Non-pigmented ciliary epithelial cell (primary cell): ENCODE measurements around the gene GHR.
A peak's percentile ranks its signal among the peaks of the same experiment; 100 is the strongest.
"Not testable (repeated sequence)": the region's sequence is repeated elsewhere in the genome, so short reads cannot be mapped to it uniquely, and the experiment has no call there.

ENCODE experiments used
- DNase-seq: peaks from one replicate; pipeline ENCODE4 v3.0.0-alpha.2; 2010; ENCODE audit warnings: low read depth

GHR gene

DNA sequence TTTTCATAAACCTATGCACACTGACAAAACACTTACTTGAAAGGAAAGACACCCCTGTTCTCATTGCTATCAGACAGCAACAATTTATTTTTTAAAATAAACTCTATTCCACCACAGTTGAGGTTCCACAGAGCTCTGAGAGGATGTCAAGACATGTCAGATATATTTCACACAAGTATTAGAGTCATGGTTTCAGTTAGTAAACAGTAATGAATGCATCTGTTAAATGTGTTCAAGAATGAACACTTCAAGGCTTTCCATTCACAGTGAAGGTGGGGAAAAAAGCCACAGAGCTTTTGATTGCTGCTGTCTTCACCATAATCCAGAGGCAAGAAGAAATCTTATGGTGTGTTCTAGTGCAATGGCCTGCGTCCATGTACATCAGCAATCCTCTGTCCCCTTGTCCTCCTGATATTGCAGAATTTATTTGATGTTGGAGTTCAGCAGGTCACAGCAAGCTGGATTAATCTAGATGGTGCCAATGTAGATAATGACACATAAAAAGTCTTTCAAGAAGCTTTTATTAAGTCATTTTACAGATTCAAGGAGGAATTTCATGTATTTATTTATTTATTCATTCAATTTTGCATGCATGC is 146.8 kb downstream of the GHR start:
- no peak for DNase-seq

DNA sequence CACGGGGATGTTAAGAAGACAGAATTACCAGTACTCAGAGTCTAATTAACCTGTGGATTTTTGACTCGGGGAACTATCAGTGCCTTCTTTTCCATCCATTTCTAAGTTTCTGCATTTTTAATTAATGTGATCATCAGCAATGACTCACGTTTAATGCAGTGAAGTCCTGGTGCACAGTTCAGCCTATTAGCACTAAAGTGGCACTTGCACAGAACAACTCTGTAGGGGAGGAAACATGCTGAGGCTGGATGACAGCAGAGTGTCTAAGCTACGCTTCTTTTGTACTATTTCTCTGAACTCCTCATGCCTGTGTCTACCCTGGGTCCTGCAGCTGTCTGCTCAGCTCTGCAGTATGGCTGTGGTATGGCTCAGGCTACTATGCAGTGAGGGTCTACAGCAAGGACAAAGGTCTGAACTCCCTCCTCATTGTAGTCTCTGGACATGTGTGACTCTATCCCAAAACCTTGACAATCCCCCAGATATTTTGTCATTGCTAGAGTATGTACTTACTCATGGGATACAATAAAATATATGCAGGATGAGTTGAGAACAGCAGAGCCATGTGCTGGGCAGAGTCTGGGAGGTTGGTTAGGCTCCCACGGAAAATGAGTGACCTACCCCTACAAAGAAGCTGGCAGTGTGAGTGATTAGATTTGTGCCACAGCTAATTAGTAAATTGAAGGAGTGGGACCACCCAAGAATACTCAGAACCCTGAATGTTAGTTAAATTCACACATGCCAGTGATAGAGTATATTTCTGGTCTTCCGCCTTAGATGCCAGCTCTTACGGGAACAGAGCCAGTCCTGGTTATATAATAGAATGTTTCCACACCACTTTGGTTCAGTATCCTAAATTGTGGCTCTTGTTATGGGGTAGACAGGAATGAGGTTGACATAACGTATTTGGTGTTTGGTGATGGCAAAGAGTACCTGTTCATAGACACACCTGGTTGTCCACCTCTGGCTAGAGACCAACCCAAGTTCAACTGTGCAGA is 148.0 kb downstream of the GHR start:
- DNase-seq = no peak

DNA sequence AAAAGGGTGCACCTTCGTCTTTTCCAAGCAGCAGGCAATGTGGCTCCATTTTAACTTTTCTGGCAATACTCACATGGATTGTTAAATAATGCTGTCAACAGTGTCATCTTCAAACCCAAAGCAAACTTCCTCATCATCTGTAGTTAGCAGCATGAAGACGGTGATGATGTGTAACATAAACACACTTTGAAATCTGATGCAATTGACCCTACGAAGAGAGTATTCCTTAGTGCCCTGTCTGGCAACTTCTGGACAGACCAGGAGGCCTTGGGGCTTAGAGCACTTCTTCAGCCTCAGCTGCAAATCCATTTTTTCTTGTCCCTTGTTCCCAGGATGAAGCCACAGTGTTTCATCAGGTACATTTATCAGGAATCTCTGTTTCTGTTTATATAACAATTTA is 149.1 kb downstream of the GHR start:
- DNase-seq = no peak

DNA sequence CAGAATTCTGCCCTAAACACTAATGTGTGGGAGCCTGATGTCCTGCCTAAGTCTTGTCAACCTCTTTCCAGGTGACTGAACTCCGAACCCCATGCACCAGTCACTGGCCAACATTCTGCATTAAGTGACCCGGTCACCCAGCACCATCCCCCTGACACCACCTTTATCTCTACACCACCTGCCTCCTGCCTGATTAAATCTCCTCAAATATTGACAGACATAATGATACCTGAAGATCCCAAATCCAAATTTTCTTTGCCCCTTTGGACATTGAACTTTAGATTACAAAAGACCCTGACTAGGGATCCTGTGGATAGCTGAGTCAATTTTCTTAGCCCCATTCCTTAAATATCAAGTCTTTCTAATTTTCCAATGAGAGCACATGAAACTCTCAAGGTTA is 150.1 kb downstream of the GHR start:
- no peak for DNase-seq

DNA sequence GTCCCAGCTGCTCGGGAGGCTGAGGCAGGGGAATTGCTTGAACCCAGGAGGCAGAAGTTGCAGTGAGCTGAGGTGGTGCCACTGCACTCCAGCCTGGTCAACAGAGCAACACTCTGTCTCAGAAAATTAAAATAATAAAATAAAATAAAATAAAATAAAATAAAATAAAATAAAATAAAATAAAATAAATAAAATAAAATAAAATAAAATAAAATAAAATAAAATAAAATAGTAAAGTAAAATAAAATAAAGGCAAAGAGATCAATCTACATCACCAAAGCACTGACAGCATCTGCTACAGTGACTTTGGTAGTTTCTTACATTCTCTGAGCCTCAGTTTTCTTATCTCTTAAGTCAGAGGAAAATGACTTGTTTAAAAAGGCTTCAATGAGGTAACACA is 152.7 kb downstream of the GHR start:
- DNase-seq = not testable (repeated sequence)

DNA sequence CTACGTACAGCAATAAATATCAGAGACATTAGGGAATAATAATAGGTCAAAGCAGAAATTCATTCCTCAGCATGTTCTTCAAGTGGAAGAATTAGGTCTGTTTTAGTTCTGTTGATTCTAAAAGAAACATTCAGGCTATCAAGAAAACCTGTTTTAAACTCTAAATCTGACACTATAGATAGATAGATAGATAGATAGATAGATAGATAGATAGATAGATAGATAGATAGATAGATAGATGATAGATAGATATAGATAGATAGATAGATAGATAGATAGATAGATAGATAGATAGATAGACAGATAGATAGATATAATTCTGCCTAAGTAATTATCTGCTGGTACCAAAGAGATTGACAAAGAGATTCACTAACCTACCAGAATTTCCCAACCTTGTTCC is 155.7 kb downstream of the GHR start:
- DNase-seq = not testable (repeated sequence)

DNA sequence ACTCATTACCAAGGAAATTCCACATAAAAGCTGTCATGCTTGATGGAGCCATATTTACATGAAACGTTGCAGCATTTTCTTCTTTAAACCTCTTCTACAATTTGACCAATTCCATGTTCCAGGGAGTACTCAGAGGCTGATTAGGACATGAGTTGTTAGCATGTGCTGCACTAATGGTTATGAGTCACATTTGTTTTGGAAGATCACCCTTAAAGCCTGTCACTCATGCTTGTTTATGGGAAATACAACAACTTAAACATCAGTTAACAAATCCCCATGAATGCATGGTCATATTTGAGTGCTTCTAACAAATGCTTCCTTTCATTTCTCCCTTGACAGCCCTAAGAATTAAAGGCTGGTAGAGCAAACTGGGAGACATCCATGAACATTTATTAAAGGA is 156.1 kb downstream of the GHR start:
- no peak for DNase-seq

DNA sequence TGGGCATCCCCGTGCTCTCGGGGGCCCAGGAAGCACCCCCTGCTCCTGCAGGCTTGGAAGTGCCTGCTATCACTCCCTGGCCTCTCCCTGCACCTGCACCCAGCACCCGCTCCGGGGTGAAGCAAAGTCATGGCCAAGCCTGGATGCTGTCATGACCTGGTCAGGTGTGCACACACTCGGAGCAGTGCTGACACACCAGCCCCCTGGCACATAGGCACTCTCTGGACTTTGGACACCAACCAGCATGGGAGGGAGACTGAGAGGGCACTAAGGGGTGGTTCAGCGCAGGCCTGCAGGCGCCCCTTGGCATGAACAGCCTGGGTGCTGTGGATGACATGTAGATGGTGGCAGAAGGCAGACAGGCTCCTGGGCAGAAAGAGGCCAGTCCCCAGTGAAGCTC is 158.6 kb downstream of the GHR start:
- DNase-seq = no peak

DNA sequence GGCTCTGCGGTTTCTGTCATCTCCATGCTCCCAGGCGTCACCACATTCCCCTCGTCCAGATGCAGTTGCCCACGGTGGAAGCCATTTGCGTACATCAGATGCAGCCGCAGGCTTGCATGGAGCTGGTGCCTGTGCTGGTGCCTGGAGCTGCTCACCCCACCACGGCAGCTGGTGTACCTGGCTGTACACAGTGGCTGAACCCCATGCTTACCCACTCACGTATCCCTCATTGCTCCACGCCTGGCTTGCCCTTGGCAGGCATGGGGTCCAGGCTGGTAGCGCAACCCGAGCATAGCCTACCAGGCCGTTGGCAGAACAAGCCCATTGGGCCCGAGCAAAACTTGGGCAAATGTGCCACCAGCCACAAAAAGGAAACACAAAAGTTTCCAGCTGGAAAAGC is 159.5 kb downstream of the GHR start:
- DNase-seq = no peak

DNA sequence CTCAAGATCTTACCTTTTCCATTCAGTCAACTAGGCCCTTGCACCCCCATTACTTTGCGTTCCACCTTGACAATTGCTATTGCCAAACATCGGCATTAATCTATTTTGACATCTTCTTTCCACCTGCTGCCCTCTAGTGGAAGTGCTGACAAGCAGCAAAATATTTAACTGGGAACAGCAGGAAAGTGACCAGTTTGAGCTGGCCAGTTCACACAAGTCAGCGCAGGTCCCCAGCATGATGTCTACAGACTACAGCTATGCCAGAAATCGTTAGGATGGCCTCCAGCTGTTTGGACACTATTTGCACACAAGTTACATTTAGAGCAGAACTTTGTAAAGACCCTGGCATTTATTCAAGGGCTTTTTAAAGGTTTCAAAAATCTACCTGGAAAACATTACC is 160.1 kb downstream of the GHR start:
- DNase-seq = peak; percentile 11

DNA sequence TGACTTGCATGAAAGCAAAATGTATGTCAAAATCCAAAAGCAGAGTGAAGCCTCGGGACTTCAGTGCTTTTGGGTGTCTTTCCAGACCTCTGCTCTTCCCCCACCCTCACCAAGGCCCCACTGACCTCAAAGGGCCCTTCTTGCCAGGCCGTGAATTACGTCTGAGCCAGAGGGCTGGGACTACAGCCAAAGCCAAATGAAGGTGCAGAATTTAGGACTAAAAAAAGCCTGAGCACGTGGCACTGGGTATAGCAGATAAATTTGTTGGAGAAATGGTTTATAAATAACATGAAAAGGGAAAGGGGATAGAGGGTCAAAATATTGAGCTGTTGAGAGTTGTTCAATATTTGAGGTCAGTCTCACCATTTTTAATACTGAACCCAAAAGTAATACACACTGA is 163.4 kb downstream of the GHR start:
- no peak for DNase-seq

DNA sequence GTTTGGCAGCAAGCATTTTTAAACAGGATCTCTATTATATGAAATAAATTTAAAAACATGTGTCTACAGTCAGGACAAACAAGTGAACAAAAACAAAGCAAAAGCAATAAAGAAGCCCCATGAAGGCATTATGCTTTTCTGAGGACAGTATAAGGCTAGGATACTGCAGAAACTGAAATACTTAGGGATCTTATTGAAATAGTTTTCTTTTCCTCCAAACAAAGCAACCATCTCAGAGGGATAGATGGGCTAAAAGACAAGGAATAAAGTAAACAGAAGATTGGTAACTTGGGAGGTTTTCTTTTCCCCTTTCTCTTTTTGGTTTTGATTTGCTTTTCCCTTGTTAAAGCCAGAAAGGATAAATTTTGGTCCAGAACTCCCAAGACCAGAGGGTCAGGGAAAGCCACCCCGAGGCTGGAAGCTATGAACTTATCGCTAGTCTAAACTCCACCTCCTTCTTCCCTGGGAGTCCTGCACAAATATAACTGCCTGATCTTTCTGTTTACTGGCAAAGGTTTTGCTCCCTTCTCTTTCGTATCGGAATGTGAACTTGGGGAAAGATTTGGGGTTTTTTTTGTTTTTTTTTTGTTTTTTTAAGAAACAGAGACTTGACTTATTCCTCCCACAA is 164.0 kb downstream of the GHR start:
- no peak for DNase-seq

DNA sequence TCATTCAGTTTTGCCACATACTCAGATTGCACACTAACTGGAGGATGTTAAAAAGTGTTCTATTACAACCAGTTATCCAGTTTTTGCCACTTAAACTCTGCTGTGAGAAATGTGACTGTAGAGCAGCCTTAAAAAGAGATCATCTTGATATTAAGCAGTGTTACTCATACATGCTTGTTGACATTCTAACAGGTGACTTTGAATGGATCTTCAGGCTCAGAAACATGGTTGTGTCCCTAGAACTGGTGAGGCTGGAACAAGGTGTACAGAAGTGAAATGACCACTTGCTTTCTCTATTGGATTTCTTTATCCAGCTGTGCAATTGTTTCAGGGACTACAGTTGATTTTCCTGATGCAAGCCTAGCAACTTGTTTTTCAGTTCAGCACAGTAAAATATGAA is 167.3 kb downstream of the GHR start:
- DNase-seq = no peak

DNA sequence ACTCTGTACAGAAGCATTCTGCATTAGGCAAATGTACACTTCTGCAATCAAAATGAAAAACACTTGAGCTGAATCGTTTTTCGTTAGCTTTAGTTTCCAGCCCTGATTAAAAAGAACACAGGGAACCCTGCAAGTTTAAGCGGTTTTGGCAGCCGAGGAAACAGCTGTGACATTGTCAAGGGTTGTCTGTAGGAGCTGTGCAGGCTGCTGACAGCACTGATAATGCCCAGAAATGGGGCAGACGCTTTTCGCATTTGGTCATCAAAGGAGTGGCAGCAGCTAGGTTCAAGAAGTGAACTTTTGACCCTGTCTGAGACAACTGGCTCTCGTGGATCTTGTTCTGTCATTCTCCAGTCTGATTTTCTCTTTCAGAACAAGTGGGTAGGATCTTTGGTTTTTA is 167.8 kb downstream of the GHR start:
- DNase-seq = no peak

DNA sequence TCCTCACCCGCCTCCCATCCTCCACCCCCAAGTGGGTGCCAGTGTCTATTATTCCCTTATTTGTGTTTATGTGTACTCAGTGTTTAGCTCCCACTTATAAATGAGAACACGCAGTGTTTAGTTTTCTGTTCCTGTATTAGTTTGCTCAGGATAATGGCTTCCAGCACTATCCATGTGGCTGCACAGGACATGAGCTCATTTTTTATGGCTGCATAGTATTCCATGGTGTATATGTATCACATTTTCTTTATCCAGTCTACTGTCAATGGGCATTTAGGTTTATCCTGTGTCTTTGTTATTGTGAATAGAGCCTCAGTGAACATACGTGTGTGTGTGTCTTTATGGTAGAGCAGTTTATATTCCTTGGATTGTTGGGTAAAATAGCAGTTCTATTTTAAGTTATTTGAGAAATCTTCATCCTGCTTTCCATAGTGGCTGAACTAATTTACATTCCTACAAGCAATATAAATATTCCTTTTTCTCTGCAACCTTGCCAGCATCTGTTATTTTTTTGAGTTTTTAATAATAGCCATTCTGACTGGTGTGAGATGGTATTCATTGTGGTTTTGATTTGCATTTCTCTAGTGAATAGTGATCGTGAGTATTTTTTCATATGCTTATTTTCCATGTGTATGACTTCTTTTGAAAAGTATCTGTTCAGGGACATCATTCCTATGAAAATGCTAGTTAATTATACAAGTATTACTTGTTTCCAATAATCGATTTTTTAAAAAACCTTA is 169.3 kb downstream of the GHR start:
- no peak for DNase-seq

DNA sequence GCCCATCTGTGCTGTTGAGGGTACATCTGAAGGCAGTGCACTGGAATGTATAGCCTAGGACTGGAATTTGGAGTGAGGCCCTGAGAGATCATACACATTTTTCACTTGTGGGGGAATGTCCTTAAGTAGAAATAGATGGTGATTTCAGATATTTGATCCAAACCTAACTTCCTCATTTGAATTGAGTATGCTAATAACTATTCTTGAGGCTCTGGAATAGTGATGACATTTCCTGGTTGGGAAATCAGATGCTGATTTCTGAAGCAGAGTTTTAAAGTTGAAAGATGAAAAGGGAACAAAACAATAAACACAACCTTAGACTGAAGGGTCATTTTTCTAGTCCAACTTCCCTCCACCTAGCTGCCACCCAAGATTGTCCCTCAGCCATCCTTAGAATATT is 170.4 kb downstream of the GHR start:
- no peak for DNase-seq

DNA sequence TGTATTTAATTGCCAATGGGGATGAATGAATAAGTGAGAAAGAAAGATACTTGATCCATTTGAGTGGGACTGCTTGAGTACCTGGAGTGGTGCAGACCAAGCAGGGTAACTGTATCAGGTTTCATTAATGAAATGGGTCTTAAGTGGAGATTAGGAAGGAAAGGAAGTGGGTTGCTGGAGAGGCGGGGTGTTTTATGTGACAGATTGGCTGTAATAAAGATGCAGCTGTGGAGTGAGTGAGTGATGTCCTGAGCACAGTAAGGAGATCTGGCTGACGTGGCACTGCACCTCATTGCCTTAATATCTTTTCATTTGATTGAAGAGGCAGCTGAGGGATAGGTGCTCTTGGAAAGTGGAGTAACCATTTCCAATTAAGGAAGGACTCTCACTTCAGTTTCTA is 172.4 kb downstream of the GHR start:
- DNase-seq = no peak

DNA sequence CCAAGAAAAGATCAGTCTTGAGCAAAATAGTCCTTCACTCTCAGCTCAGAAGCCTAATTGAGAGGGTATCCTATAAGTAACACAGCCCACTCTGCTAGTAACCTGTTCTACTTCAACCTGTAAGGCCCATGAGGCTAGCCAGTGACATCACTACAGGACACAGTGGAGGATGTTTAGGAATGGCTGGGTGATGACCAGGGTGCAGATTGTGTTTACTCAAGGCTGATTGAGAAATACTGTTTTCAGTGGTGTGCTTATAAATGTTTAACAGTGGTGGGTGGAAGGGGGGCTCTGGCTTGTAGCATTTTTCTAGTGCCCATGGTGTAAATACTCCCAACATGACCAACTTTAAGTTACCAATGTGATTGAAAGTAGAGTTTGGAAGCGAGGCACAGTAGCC is 173.6 kb downstream of the GHR start:
- DNase-seq = no peak

DNA sequence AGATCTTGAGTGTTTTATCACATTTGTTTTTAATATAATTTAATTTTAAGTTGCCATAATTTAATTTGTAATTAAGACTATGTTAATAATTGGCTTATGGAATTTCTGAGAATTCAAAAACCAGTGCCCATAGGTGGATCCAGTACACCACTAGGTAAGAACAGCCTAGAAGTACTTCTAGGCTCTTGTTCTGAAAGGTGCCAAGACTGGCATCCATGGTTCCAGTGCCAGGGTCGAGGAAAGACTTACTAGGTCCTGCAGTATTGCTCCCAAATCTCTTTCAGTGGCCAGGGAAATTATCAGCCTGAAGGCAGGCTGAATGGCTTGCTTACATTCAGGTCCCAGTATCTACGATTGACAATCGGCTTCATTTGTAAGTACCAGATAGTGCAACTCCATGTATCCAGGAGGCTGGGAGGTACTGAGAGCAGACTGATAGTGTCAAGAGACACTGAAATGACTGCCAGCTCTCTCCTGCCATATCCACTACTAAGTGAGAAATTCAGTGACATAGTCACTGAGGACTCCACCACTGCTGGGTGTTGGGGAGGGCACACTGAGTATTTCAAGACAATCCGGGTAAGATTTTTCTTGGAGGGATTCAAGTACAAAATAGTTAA is 174.2 kb downstream of the GHR start:
- DNase-seq = no peak

DNA sequence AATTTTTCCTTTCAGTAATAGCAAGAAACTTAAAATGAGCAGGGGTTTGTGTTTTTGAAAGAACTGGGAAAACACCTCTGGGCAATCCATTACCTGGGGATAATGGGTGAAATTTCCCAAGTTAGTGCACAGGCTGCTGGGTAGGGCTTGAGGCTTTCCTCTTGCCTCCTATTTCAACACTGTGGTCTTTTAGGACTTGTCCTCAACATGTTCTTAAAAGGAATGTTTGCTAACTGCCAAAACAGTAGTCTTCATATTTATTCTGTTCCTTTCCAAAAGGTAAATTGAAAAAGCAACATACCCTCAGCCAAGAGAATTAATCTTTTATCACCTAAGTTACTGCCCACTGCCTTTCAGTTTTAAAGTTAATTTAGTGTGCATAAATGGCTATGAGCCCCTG is 175.1 kb downstream of the GHR start:
- no peak for DNase-seq

DNA sequence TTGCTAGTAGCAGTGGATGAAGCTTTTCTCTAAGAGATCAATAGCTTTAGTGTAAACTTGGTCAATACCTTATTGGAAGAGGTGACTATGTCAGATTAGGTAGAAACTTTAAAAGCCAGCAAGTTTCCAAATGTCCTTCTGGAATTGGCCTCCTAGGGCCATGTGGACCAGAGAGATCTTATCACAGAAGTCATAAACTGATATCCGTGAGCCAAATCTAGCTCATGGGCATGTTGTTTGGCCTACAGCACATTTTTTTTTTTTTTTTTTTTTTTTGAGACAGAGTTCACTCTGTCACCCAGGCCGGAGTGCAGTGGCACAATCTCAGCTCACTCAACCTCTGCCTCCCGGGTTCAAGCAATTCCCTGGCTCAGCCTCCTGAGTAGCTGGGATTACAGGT is 175.9 kb downstream of the GHR start:
- DNase-seq = no peak

DNA sequence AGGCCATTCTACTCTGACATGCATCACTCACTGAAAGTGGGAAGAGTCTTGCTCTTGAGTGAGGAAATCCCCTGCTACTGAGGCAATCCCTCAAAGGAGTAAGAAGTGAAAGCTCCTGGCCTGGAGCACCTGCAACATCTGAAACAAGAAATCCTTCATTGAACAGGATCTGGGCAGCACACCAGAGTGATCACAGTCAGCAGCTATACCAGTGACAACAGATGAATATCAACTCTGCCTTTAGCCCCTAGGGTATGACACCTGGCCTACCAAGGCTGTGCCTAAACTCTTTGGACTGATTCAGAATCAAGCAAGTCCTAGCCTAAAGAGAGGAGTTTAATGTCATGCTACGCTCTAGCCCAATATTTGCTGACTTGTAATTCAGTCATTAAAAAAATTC is 177.2 kb downstream of the GHR start:
- DNase-seq = no peak
